Suprapubic skin (tissue), 4 donors: ENCODE measurements around the gene NABP2.

Source experiments
- EP300 ChIP-seq: sonication (generic); formaldehyde crosslinking; IDR thresholded peaks from one replicate; pipeline ENCODE4 v1.6.1; 2017; ENCODE audit warnings: antibody characterized with exemption
- POLR2A ChIP-seq, 2 donors: fragments of 450-650 bp; IDR thresholded peaks; one replicate each; pipeline ENCODE4 v1.6.1; 2017; ENCODE audit warnings: antibody characterized with exemption in 2 of 2, mild to moderate bottlenecking in 2 of 2, moderate library complexity in 2 of 2
- POLR2AphosphoS5 ChIP-seq, 3 donors: sonication (generic); formaldehyde crosslinking; IDR thresholded peaks; one replicate each; pipeline ENCODE4 v1.6.1; 2017; ENCODE audit warnings: antibody characterized with exemption in 3 of 3
- TF ChIP-seq, protein P1 (sequence below), 2 donors: fragments of 200-600 bp in 1 of 2; fragments of 450-650 bp in 1 of 2; sonication (generic) in 1 of 2; IDR thresholded peaks; one replicate each; pipeline ENCODE4 v1.5.1; 2016 to 2019; ENCODE audit warnings: antibody characterized with exemption in 2 of 2, mild to moderate bottlenecking in 1 of 2, moderate library complexity in 1 of 2

GRCh38 chr12:56266693-56267442, 42.7 kb downstream of the NABP2 start, which contains the start of gene COQ10A:
- peak in 1 of 2 donors; percentile 65 for TF ChIP-seq POLR2A (IDR thresholded peaks at IDR 0.05)
- TF ChIP-seq, protein P1, sequence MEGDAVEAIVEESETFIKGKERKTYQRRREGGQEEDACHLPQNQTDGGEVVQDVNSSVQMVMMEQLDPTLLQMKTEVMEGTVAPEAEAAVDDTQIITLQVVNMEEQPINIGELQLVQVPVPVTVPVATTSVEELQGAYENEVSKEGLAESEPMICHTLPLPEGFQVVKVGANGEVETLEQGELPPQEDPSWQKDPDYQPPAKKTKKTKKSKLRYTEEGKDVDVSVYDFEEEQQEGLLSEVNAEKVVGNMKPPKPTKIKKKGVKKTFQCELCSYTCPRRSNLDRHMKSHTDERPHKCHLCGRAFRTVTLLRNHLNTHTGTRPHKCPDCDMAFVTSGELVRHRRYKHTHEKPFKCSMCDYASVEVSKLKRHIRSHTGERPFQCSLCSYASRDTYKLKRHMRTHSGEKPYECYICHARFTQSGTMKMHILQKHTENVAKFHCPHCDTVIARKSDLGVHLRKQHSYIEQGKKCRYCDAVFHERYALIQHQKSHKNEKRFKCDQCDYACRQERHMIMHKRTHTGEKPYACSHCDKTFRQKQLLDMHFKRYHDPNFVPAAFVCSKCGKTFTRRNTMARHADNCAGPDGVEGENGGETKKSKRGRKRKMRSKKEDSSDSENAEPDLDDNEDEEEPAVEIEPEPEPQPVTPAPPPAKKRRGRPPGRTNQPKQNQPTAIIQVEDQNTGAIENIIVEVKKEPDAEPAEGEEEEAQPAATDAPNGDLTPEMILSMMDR (IDR thresholded peaks at IDR 0.05), result peak; percentile 34 to 63
- peak in 2 of 3 donors; percentile 7 to 27 for TF ChIP-seq POLR2AphosphoS5 (IDR thresholded peaks at IDR 0.05)
- no peak for TF ChIP-seq EP300
